ENCODE results near the gene CLEC16A. TPM values are rescaled to one million over a fixed set of nuclear protein-coding genes. Genes with fewer than 3 reads are reported as not detected.
"Not testable (repeated sequence)": the region's sequence is repeated elsewhere in the genome, so short reads cannot be mapped to it uniquely, and the experiment has no call there.

Gene CLEC16A
- total and polyA plus RNA-seq, 2 experiments from 2014 or later = 17.5 to 26.8 TPM

DNA sequence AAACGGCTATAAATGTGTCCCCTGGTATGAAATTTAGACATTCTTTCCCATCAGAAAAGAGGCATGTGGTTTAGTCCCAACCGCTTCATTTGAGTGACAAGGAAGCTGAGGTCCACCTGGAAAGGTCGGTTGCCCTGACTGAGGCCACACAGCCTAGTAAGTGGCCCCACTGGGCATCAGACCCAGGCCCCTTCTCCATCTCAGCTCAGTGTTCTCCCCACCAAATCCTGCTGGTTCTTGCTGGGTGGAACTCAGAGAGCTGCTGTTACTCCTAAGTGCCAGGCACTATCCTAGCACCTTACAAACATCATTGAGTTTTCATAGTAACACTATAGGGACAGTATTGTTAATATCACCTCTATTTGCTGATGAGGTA is 158.1 kb downstream of the CLEC16A start:
- Histone ChIP-seq H3K9me3 (ENCODE audit: low read depth) (no peaks in the 10 kb centered on the region), H3K27me3 (no peaks in the 10 kb centered on the region), H3K36me3 (no peaks in the 10 kb centered on the region), H3K27ac (no peak overlapping the region), H3K4me1 (ENCODE audit: low read depth) (peaks cover 40% of the 10 kb centered on the region), H3K4me3 (no peak overlapping the region)
- no peak for DNase-seq (ENCODE audit: low read depth in 1 of 2, low spot score in 1 of 2)
- TF ChIP-seq, protein P1, sequence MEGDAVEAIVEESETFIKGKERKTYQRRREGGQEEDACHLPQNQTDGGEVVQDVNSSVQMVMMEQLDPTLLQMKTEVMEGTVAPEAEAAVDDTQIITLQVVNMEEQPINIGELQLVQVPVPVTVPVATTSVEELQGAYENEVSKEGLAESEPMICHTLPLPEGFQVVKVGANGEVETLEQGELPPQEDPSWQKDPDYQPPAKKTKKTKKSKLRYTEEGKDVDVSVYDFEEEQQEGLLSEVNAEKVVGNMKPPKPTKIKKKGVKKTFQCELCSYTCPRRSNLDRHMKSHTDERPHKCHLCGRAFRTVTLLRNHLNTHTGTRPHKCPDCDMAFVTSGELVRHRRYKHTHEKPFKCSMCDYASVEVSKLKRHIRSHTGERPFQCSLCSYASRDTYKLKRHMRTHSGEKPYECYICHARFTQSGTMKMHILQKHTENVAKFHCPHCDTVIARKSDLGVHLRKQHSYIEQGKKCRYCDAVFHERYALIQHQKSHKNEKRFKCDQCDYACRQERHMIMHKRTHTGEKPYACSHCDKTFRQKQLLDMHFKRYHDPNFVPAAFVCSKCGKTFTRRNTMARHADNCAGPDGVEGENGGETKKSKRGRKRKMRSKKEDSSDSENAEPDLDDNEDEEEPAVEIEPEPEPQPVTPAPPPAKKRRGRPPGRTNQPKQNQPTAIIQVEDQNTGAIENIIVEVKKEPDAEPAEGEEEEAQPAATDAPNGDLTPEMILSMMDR (IDR thresholded peaks at IDR 0.05; ENCODE audit: low read depth, low read length) = no peak

DNA sequence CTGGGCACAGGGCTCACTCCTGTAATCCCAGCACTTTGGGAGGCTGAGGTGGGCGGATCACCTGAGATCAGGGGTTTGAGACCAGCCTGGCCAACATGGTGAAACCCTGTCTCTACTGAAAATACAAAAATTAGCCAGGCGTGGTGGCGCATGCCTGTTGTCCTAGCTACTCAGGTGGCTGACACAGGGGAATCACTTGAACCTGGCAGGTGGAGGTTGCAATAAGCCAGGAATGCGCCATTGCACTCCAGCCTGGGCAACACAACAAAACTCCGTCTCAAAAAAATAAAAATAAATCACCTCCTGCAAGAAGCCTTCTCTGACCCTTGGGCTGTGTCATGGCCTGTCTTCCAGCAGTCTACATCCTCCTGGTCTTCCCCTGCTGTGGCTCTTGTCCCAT is 158.9 kb downstream of the CLEC16A start:
- H3K9me3 ChIP-seq (ENCODE audit: low read depth); H3K27ac ChIP-seq; DNase-seq (ENCODE audit: low read depth in 1 of 2, low spot score in 1 of 2); H3K36me3 ChIP-seq; H3K4me3 ChIP-seq; H3K27me3 ChIP-seq: not testable (repeated sequence)
- peaks cover 40% of the 10 kb centered on the region for H3K4me1 ChIP-seq (ENCODE audit: low read depth)

DNA sequence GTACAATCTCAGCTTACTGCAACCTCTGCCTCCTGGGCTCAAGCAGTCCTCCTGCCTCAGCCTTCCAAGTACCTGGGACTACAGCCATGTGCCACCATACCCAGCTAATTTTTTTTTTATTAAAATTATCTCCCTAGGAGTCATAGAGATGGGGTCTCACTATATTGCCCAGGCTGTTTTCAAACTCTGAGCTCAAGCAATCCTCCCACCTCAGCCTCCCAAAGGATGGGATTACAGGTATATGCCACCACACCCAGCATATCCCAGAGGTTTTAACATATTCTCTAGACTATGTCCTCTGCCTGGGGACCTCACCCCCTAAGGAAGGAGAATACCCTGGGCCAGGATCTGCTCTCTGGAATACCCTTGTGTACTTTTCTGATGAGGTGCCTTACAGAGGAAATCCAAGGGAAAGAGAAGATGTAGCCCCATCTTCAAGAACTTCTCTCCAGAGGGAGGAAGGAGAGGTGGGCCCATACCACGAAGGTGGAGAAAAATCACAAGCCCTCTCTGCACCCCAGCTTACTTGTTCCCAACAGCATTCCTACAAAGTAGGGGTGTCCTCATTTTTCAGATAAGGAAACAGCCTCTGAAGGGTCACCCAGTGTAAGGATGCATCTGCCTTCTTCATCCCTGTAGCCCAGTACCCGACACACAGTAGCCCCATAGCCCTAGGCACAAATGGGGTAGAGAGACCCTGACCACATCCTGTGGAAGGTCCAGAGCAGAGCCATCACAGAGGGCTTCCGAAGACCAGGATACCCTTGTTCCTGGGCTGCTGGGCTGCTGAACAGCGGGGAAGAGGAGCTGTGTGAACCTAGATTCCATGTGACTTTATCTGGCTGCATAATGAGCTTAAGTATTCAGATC is 160.0 kb downstream of the CLEC16A start:
- peak in 1 of 2 donors; percentile 28 for DNase-seq (ENCODE audit: low read depth in 1 of 2, low spot score in 1 of 2)
- H3K36me3 ChIP-seq = no peaks in the 10 kb centered on the region
- no peaks in the 10 kb centered on the region for H3K9me3 ChIP-seq (ENCODE audit: low read depth)
- TF ChIP-seq, protein P1 (IDR thresholded peaks at IDR 0.05; ENCODE audit: low read depth, low read length) = no peak
- H3K4me3 ChIP-seq = no peak overlapping the region
- H3K4me1 ChIP-seq (ENCODE audit: low read depth) = peaks cover 40% of the 10 kb centered on the region
- no peak overlapping the region for H3K27ac ChIP-seq
- H3K27me3 ChIP-seq = no peaks in the 10 kb centered on the region

DNA sequence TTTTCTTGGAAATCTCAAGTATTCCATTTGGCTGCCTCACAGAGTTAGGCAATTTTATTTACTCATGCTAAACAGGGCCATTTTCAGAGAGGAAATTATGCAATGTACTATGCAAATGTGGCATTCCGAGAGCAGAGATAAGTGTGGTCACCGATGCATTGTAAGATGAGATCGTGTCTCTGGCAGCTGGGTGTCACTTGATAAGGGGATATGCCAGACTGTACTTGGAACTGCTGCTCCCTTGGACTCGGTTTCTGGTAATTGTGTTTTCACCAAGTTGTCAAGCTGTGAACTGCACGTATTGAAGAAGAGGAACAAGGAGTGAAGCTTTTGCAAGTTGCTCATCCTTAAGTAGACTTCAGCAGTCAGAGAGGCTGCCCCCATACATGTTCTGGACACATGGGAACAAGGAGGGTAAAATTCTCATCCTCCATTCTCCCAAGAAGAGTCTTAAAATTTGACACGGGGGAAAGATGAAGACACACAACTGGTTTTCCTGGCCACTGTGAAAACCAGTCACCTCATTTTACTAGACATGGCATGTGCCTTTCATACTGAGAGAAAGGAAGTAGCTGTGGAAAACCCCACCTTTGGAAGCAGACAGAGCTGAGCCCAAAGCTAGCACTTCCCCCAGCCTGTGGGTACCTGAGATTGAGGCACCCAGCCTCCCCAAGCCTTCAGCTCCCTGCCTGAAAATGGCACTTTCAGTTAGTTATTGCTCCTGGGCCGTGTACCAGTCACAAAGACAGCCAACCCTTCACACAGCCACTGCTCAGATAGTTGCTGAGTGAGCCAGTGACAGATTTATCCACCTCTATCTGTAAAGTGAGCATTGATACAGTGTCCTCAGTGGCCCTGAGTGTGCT is 160.9 kb downstream of the CLEC16A start:
- no peaks in the 10 kb centered on the region for H3K9me3 ChIP-seq (ENCODE audit: low read depth)
- H3K36me3 ChIP-seq = no peaks in the 10 kb centered on the region
- H3K27ac ChIP-seq = no peak overlapping the region
- DNase-seq (ENCODE audit: low read depth in 1 of 2, low spot score in 1 of 2) = peak in 1 of 2 donors; percentile 96
- H3K27me3 ChIP-seq = no peaks in the 10 kb centered on the region
- TF ChIP-seq, protein P1 (IDR thresholded peaks at IDR 0.05; ENCODE audit: low read depth, low read length) = no peak
- peaks cover 36% of the 10 kb centered on the region for H3K4me1 ChIP-seq (ENCODE audit: low read depth)
- H3K4me3 ChIP-seq = no peak overlapping the region

DNA sequence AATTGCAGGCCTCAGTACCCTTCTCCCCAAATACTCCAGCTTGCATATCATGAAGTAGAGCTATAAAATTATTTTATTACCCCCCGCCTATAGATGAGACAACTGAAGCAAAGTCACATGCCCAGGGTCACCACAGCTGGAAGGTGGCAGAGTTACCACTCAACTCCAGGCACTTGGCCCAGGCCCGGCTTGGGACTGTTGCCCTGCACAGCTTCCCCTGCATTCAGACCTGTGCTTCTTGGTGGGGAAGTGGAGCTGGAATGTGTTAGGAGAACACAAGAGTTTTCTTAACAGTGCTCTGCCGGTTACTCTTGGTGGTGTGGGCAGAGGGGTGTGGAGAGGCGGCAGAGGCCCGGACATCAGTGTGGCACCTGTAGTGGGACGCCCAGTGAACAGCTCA is 162.4 kb downstream of the CLEC16A start:
- Histone ChIP-seq H3K4me3 (no peak overlapping the region), H3K4me1 (ENCODE audit: low read depth) (peaks cover 22% of the 10 kb centered on the region), H3K27me3 (no peaks in the 10 kb centered on the region), H3K27ac (no peak overlapping the region), H3K9me3 (ENCODE audit: low read depth) (no peaks in the 10 kb centered on the region), H3K36me3 (no peaks in the 10 kb centered on the region)
- TF ChIP-seq, protein P1 (IDR thresholded peaks at IDR 0.05; ENCODE audit: low read depth, low read length) = no peak
- DNase-seq (ENCODE audit: low read depth in 1 of 2, low spot score in 1 of 2) = no peak

All from cardiac muscle cell (in vitro differentiated cells and primary cell).